PFSK-1 (cell line): ENCODE measurements around the gene FPR1.

Experiments
- FOXP2 ChIP-seq: optimal IDR thresholded peaks from 2 replicates; pipeline ENCODE3; 2011; ENCODE audit warnings: borderline replicate concordance, control low read depth, inconsistent platforms; ENCODE audit not compliant: insufficient read depth; ENCODE audit errors: extremely low read length, extremely low read depth
- POLR2AphosphoS5 ChIP-seq: IDR thresholded peaks from 2 replicates; pipeline ENCODE4 v1.6.1; 2012; ENCODE audit warnings: low read depth, mild to moderate bottlenecking, control low read depth, low read length, moderate library complexity
- SIN3A ChIP-seq: IDR thresholded peaks from 2 replicates; pipeline ENCODE4 v1.6.1; 2012; ENCODE audit warnings: mild to moderate bottlenecking, low read length, moderate library complexity, borderline replicate concordance; ENCODE audit not compliant: insufficient read depth
- TAF1 ChIP-seq: IDR thresholded peaks from 2 replicates; pipeline ENCODE4 v1.6.1; 2012; ENCODE audit warnings: low read length, control low read depth, borderline replicate concordance; ENCODE audit not compliant: insufficient read depth
- TF ChIP-seq, protein P1 (sequence below), 2 experiments: IDR thresholded peaks; 2 replicates each; pipeline versions ENCODE4 v1.6.1 to v1.8.0; 2011 to 2012; ENCODE audit warnings: low read depth in 2 of 2, low read length in 2 of 2, control low read depth in 1 of 2, inconsistent platforms in 1 of 2, mild to moderate bottlenecking in 1 of 2, moderate library complexity in 1 of 2; ENCODE audit not compliant: insufficient read depth in 1 of 2

FPR1 gene

DNA sequence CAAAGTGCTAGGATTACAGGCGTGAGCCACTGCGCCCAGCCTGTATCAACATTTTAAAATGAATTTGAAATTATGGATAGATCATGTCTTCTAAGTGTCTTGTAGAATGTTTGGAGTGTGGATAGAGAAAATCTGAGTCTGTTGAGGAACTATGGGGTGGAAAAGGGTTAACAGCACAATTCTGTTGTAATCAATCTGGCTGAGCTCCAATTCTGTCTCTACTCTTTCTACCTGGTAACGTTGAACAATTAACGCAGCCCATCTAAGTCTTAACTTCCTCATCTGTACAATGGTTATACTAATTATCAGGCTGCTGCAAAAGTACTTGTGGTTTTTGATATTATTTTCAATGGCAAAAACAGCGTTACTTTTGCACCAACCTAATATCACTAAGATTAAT is 13.4 kb upstream of the FPR1 start:
- TF ChIP-seq, protein P1, sequence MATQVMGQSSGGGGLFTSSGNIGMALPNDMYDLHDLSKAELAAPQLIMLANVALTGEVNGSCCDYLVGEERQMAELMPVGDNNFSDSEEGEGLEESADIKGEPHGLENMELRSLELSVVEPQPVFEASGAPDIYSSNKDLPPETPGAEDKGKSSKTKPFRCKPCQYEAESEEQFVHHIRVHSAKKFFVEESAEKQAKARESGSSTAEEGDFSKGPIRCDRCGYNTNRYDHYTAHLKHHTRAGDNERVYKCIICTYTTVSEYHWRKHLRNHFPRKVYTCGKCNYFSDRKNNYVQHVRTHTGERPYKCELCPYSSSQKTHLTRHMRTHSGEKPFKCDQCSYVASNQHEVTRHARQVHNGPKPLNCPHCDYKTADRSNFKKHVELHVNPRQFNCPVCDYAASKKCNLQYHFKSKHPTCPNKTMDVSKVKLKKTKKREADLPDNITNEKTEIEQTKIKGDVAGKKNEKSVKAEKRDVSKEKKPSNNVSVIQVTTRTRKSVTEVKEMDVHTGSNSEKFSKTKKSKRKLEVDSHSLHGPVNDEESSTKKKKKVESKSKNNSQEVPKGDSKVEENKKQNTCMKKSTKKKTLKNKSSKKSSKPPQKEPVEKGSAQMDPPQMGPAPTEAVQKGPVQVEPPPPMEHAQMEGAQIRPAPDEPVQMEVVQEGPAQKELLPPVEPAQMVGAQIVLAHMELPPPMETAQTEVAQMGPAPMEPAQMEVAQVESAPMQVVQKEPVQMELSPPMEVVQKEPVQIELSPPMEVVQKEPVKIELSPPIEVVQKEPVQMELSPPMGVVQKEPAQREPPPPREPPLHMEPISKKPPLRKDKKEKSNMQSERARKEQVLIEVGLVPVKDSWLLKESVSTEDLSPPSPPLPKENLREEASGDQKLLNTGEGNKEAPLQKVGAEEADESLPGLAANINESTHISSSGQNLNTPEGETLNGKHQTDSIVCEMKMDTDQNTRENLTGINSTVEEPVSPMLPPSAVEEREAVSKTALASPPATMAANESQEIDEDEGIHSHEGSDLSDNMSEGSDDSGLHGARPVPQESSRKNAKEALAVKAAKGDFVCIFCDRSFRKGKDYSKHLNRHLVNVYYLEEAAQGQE (IDR thresholded peaks at IDR 0.05; ENCODE audit: insufficient read depth in 1 of 2, low read depth in 2 of 2, low read length in 2 of 2), result no peak
- TF ChIP-seq FOXP2 (no peak), POLR2AphosphoS5 (no peak), TAF1 (no peak)

DNA sequence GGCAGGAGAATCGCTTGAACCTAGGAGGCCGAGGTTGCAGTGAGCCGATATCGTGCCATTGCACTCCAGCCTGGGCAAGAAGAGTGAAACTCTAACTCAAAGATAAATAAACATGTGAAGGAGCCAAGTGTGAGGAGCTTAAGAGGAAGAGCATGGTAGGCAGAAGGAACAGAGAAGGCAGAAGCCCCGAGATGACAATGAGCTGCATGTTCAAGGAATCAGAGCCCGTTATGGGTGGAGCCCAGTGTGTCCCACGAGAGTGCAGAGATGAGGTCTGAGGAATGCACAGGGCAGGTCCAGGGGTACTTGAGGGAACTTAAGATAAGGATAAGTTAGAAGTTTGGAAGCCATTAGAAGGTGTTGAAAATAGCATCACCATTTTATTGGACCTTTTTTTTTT is 10.0 kb upstream of the FPR1 start:
- no peak for TF ChIP-seq SIN3A
- no peak for TF ChIP-seq FOXP2
- no peak for TF ChIP-seq TAF1
- TF ChIP-seq POLR2AphosphoS5, result no peak
- TF ChIP-seq, protein P1 (IDR thresholded peaks at IDR 0.05; ENCODE audit: insufficient read depth in 1 of 2, low read depth in 2 of 2, low read length in 2 of 2), result no peak

DNA sequence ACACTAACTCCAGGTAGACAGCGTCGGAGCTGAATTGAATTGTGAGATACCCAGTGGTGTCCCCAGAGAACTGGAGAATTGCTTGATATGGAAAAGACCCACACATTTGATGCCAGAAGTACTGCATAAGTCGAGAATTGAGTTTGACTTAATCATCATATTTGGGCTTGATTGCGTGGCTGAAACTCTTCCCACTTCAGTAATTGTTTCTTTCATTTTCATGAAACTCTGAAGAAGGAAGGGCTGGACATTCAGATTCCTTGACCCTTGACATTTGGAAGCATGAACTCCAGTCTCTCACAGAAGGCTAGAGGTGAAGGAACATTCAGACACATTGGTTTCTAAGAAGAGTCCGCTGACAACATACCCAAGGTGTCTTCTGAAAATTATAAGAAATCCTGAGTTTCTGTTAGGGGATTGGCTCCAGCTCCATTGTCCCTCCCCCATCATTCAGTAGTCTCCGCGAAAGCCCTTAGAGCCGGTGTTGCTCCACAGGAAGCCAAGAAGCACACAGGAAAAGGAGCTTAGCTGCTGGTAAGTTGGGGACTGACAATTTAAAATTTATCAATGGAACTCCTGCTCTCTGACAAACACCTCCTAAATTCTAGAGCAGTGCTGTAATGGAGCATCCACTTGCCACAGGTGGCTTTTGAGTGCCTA is 9.1 kb upstream of the FPR1 start, which contains the start of gene FPR2:
FPR2 (plus strand) TSS at position 484 of the 660 bp plus-strand sequence. CDS start 7,479 bp downstream, outside the sequence.
- TF ChIP-seq, protein P1 (IDR thresholded peaks at IDR 0.05; ENCODE audit: insufficient read depth in 1 of 2, low read depth in 2 of 2, low read length in 2 of 2), result no peak
- TF ChIP-seq POLR2AphosphoS5 (no peak), TAF1 (no peak)

DNA sequence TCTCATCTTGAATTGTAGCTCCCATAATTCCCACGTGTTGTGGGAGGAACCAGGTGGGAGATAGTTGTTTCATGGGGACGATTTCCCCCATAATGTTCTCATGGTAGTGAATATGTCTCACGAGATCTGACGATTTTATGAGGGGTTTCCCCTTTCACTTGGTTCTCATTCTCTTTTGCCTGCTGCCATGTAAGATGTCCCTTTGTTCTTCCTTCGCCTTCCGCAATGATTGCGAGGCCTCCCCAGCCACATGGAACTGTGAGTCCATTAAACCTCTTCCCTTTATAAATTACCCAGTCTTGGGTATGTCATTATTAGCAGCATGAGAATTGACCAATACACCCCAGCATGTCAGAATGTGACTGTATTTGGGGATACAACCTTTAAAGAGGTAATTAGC is 3.9 kb upstream of the FPR1 start:
- no peak for TF ChIP-seq FOXP2
- no peak for TF ChIP-seq TAF1
- TF ChIP-seq SIN3A, result no peak
- TF ChIP-seq, protein P1 (IDR thresholded peaks at IDR 0.05; ENCODE audit: insufficient read depth in 1 of 2, low read depth in 2 of 2, low read length in 2 of 2), result no peak
- TF ChIP-seq POLR2AphosphoS5, result no peak

DNA sequence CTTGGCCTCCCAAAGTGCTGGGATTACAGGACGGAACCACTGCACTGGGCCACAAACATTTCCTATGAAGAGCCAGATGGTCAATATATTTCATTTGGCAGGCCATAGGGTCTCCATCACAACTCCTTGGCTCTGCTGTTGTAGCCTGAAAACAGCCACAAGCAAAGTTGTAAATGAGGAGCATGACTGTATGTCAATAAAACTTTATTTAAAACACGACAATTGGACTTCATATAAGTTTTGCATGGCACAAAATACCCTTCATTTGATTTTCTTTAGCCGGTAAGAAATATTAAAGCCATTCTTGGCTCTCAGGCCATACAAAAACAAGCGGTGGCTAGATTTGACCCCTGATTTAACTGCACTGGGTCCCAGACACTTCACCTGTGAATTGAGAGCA is 3.1 kb upstream of the FPR1 start:
- no peak for TF ChIP-seq POLR2AphosphoS5
- no peak for TF ChIP-seq SIN3A
- no peak for TF ChIP-seq TAF1
- TF ChIP-seq, protein P1 (IDR thresholded peaks at IDR 0.05; ENCODE audit: insufficient read depth in 1 of 2, low read depth in 2 of 2, low read length in 2 of 2), result no peak
- no peak for TF ChIP-seq FOXP2
